HEK293 (cell line): Measurements from ENCODE around the gene DEK.

Experiments
- CTCF ChIA-PET: fragments of 350-600 bp; formaldehyde crosslinking; extraction: SDS; loops from one replicate; lab custom pipeline; 2021; ENCODE audit warnings: antibody characterized with exemption; lab: Yijun Ruan, JAX
- POLR2A ChIA-PET: fragments of 300-600 bp; formaldehyde crosslinking; extraction: SDS; loops from one replicate; lab custom pipeline; 2020; ENCODE audit warnings: antibody characterized with exemption, inconsistent platforms; lab: Yijun Ruan, JAX
- H3K27ac ChIP-seq: fragments of 200-500 bp; sonication (Bioruptor generic); 2 replicates; pipeline ENCODE4 v1.5.1; 2014; ENCODE audit warnings: low read depth, low read length, control low read depth, inconsistent platforms; ENCODE audit errors: extremely low read depth
- H3K36me3 ChIP-seq, 2 experiments: fragments of 200-500 bp in 1 of 2; sonication (Bioruptor generic) in 1 of 2; 1 replicate in 1 of 2; 2 replicates in 1 of 2; pipeline ENCODE4 v1.5.1; 2014 to 2017; ENCODE audit warnings: inconsistent platforms in 2 of 2, low read length in 2 of 2; ENCODE audit not compliant: control insufficient read depth in 2 of 2, insufficient read depth in 1 of 2
- H3K4me1 ChIP-seq: fragments of 200-500 bp; sonication (Bioruptor generic); 2 replicates; pipeline ENCODE4 v1.5.1; 2014; ENCODE audit warnings: mild to moderate bottlenecking, low read length, inconsistent platforms; ENCODE audit not compliant: control insufficient read depth, insufficient read depth
- H3K4me3 ChIP-seq: 2 replicates; pipeline ENCODE4 v1.5.1; 2011; ENCODE audit warnings: low read depth, mild to moderate bottlenecking, control low read depth, low read length, moderate library complexity
- H3K9me3 ChIP-seq: fragments of 200-500 bp; sonication (Bioruptor generic); 2 replicates; pipeline ENCODE4 v1.5.1; 2014; ENCODE audit warnings: low read depth, low read length, inconsistent platforms; ENCODE audit not compliant: control insufficient read depth, insufficient read depth
- AEBP2 ChIP-seq: fragments of 450-650 bp; formaldehyde crosslinking; IDR thresholded peaks from 2 replicates; pipeline ENCODE4 v1.5.1; 2016; ENCODE audit warnings: missing biosample characterization, missing genetic modification characterization, borderline replicate concordance
- ATF2 ChIP-seq: fragments of 450-650 bp; formaldehyde crosslinking; IDR thresholded peaks from 2 replicates; pipeline ENCODE4 v1.5.1; 2016; ENCODE audit warnings: missing biosample characterization, missing genetic modification characterization, low read depth
- EGR2 ChIP-seq: fragments of 450-650 bp; formaldehyde crosslinking; IDR thresholded peaks from 2 replicates; pipeline ENCODE4 v1.5.1; 2016; ENCODE audit warnings: low read depth, missing biosample characterization, missing genetic modification characterization
- KLF8 ChIP-seq: fragments of 450-650 bp; formaldehyde crosslinking; IDR thresholded peaks from 2 replicates; pipeline ENCODE4 v1.5.1; 2016; ENCODE audit warnings: missing biosample characterization, missing genetic modification characterization
- PATZ1 ChIP-seq: fragments of 450-650 bp; formaldehyde crosslinking; IDR thresholded peaks from 2 replicates; pipeline ENCODE4 v1.5.1; 2016; ENCODE audit warnings: missing biosample characterization, missing genetic modification characterization
- ZBTB17 ChIP-seq: fragments of 450-650 bp; formaldehyde crosslinking; IDR thresholded peaks from 2 replicates; pipeline ENCODE4 v1.5.1; 2016; ENCODE audit warnings: missing biosample characterization, missing genetic modification characterization
- ZBTB26 ChIP-seq: fragments of 450-650 bp; formaldehyde crosslinking; optimal IDR thresholded peaks from 2 replicates; pipeline ENCODE3; 2016; ENCODE audit warnings: missing biosample characterization, mild to moderate bottlenecking, missing genetic modification characterization
- ZFP37 ChIP-seq: fragments of 450-650 bp; formaldehyde crosslinking; IDR thresholded peaks from 2 replicates; pipeline ENCODE4 v1.5.1; 2016; ENCODE audit warnings: missing biosample characterization, missing genetic modification characterization
- ZNF114 ChIP-seq: fragments of 450-650 bp; formaldehyde crosslinking; IDR thresholded peaks from 2 replicates; pipeline ENCODE4 v1.5.0; 2017; ENCODE audit warnings: missing biosample characterization, missing genetic modification characterization
- ZNF121 ChIP-seq: fragments of 450-650 bp; formaldehyde crosslinking; IDR thresholded peaks from 2 replicates; pipeline ENCODE4 v1.5.1; 2016; ENCODE audit warnings: missing biosample characterization, missing genetic modification characterization
- ZNF138 ChIP-seq: fragments of 450-650 bp; formaldehyde crosslinking; IDR thresholded peaks from 2 replicates; pipeline ENCODE4 v1.5.1; 2016; ENCODE audit warnings: missing biosample characterization, missing genetic modification characterization, borderline replicate concordance
- ZNF223 ChIP-seq: fragments of 450-650 bp; formaldehyde crosslinking; IDR thresholded peaks from 2 replicates; pipeline ENCODE4 v1.5.1; 2016; ENCODE audit warnings: missing biosample characterization, missing genetic modification characterization
- ZNF23 ChIP-seq: fragments of 450-650 bp; formaldehyde crosslinking; IDR thresholded peaks from 2 replicates; pipeline ENCODE4 v1.5.1; 2016; ENCODE audit warnings: missing biosample characterization, missing genetic modification characterization, borderline replicate concordance
- ZNF24 ChIP-seq: fragments of 450-650 bp; formaldehyde crosslinking; IDR thresholded peaks from 2 replicates; pipeline ENCODE4 v1.5.1; 2016; ENCODE audit warnings: missing biosample characterization, missing genetic modification characterization
- ZNF26 ChIP-seq: fragments of 450-650 bp; formaldehyde crosslinking; IDR thresholded peaks from 2 replicates; pipeline ENCODE4 v1.5.1; 2016; ENCODE audit warnings: missing biosample characterization, missing genetic modification characterization
- ZNF311 ChIP-seq: fragments of 450-650 bp; formaldehyde crosslinking; IDR thresholded peaks from 2 replicates; pipeline ENCODE4 v1.5.1; 2017; ENCODE audit warnings: missing biosample characterization, missing genetic modification characterization, borderline replicate concordance
- ZNF354C ChIP-seq: fragments of 450-650 bp; formaldehyde crosslinking; IDR thresholded peaks from 2 replicates; pipeline ENCODE4 v1.5.1; 2016; ENCODE audit warnings: missing biosample characterization, missing genetic modification characterization, low read depth, borderline replicate concordance
- ZNF37A ChIP-seq: fragments of 450-650 bp; IDR thresholded peaks from 2 replicates; pipeline ENCODE4 v1.5.1; 2018; ENCODE audit warnings: missing biosample characterization, missing genetic modification characterization
- ZNF426 ChIP-seq: fragments of 450-650 bp; formaldehyde crosslinking; IDR thresholded peaks from 2 replicates; pipeline ENCODE4 v1.5.1; 2017; ENCODE audit warnings: missing biosample characterization, missing genetic modification characterization, mild to moderate bottlenecking, inconsistent platforms, moderate library complexity
- ZNF514 ChIP-seq: fragments of 450-650 bp; formaldehyde crosslinking; IDR thresholded peaks from 2 replicates; pipeline ENCODE4 v1.5.1; 2016; ENCODE audit warnings: missing biosample characterization, missing genetic modification characterization
- ZNF747 ChIP-seq: fragments of 450-650 bp; formaldehyde crosslinking; IDR thresholded peaks from 2 replicates; pipeline ENCODE4 v1.5.1; 2016; ENCODE audit warnings: missing biosample characterization, missing genetic modification characterization
- ZNF768 ChIP-seq: fragments of 450-650 bp; formaldehyde crosslinking; IDR thresholded peaks from 2 replicates; pipeline ENCODE4 v1.5.1; 2018; ENCODE audit warnings: missing biosample characterization, mild to moderate bottlenecking, missing genetic modification characterization
- ZSCAN4 ChIP-seq: fragments of 450-650 bp; formaldehyde crosslinking; IDR thresholded peaks from 2 replicates; pipeline ENCODE4 v1.5.1; 2017; ENCODE audit warnings: missing biosample characterization, missing genetic modification characterization

The DEK gene

GRCh38 chr6:18182568-18182967 lies 81.8 kb downstream of the DEK start:
- ChIA-PET CTCF (interaction anchor here (0.7 kb wide), 1 partner anchor 21 kb away, joined by 3 read pairs; no protein-coding TSS in a partner anchor), POLR2A (no interaction called here)
- TF ChIP-seq ZNF121 (tag by site-specific recombination) (peak; percentile 60), KLF8 (tag by site-specific recombination) (no peak), ZNF747 (tag by site-specific recombination) (no peak)
- Histone ChIP-seq H3K9me3 (no peaks in the 10 kb centered on the region), H3K36me3 (no peaks in the 10 kb centered on the region; a peak in 1 of 3 replicates), H3K4me3 (no peak overlapping the region), H3K4me1 (peaks cover 4% of the 10 kb centered on the region; the same call in 1 of the 2 replicates), H3K27ac (no peak overlapping the region)

- CTCF ChIA-PET = interaction anchor here (0.6 kb wide), 1 partner anchor 11 kb away, joined by 9 read pairs; no protein-coding TSS in a partner anchor
- POLR2A ChIA-PET = interaction anchor here (0.6 kb wide), 2 partner anchors 13 to 420 kb away, joined by 3 read pairs; no protein-coding TSS in a partner anchor
- no peak overlapping the region for H3K27ac ChIP-seq
- no peak overlapping the region for H3K4me3 ChIP-seq
- H3K36me3 ChIP-seq = no peaks in the 10 kb centered on the region; a peak in 1 of 3 replicates
- no peaks in the 10 kb centered on the region for H3K4me1 ChIP-seq
- TF ChIP-seq ZNF514 (tag by site-specific recombination) (no peak), ZNF426 (tag by site-specific recombination) (no peak), ZNF354C (tag by site-specific recombination) (no peak), ZBTB26 (no peak), ZNF768 (tag by site-specific recombination) (no peak), ZSCAN4 (no peak), ZNF114 (tag by site-specific recombination) (no peak), ZFP37 (no peak), ZNF223 (tag by site-specific recombination) (no peak), ZNF138 (tag by site-specific recombination) (no peak), ZNF23 (no peak), EGR2 (tag by site-specific recombination) (no peak), ZBTB17 (tag by site-specific recombination) (no peak), ATF2 (tag by site-specific recombination) (no peak), ZNF311 (tag by site-specific recombination) (no peak), ZNF26 (tag by site-specific recombination) (no peak), ZNF24 (no peak), ZNF37A (tag by site-specific recombination) (no peak), PATZ1 (tag by site-specific recombination) (no peak), AEBP2 (tag by site-specific recombination) (no peak)
- H3K9me3 ChIP-seq = no peaks in the 10 kb centered on the region
These were observed 84.5 kb downstream of the DEK start for GRCh38 chr6:18179770-18180356.
